CD4-positive, alpha-beta T cell (primary cell): ENCODE results near the gene ATP2A3. TPM values are rescaled to one million over a fixed set of nuclear protein-coding genes. Genes with fewer than 3 reads are reported as not detected.

Experiments
- ATAC-seq: fragments of 200-7000 bp; cut with Tn5 transposase; one replicate; pipeline ENCODE4 v1.10.0; 2022; ENCODE audit warnings: mild to moderate bottlenecking; ENCODE audit not compliant: poor library complexity
- CTCF ChIA-PET: fragments of 350-600 bp; sonication (Branson Sonifier 250); formaldehyde crosslinking; loops from one replicate; lab custom pipeline; 2021; ENCODE audit warnings: antibody characterized with exemption, inconsistent platforms; lab: Charles Lee
- POLR2A ChIA-PET: fragments of 350-600 bp; sonication (Branson Sonifier 250); formaldehyde crosslinking; loops from one replicate; lab custom pipeline; 2021; ENCODE audit warnings: antibody characterized with exemption, inconsistent platforms; lab: Charles Lee
- DNase-seq, 14 experiments: peaks; one replicate each; pipeline ENCODE4 v3.0.0-alpha.2; 2013 to 2020; ENCODE audit warnings: mixed read lengths in 2 of 14
- H3K27ac ChIP-seq, 2 donors: one replicate each; pipeline versions ENCODE4 v1.5.1 to v1.7.0; 2013; ENCODE audit warnings: low read length in 2 of 2, low read depth in 1 of 2, mild to moderate bottlenecking in 1 of 2
- H3K27me3 ChIP-seq, 2 experiments: 1 replicate in 1 of 2; 2 replicates in 1 of 2; pipeline versions ENCODE4 v1.6.1 to v1.7.0; 2013; ENCODE audit warnings: low read length in 2 of 2, control low read depth in 1 of 2, mild to moderate bottlenecking in 1 of 2, moderate library complexity in 1 of 2; ENCODE audit not compliant: insufficient read depth in 2 of 2, control insufficient read depth in 1 of 2
- H3K36me3 ChIP-seq: one replicate; pipeline ENCODE4 v1.6.1; 2013; ENCODE audit warnings: low read length, control low read depth; ENCODE audit not compliant: insufficient read depth
- H3K4me1 ChIP-seq: one replicate; pipeline ENCODE4 v1.6.1; 2013; ENCODE audit warnings: low read length, control low read depth; ENCODE audit not compliant: insufficient read depth
- H3K4me3 ChIP-seq: one replicate; pipeline ENCODE4 v1.5.1; 2013; ENCODE audit warnings: mild to moderate bottlenecking, low read length, moderate library complexity
- H3K9me3 ChIP-seq, 2 experiments: 1 replicate in 1 of 2; 2 replicates in 1 of 2; pipeline versions ENCODE4 v1.6.1 to v1.7.0; 2013; ENCODE audit warnings: low read length in 2 of 2, mild to moderate bottlenecking in 2 of 2, control low read depth in 1 of 2, moderate library complexity in 1 of 2; ENCODE audit not compliant: control insufficient read depth in 1 of 2, insufficient read depth in 1 of 2
- H3K27ac Mint-ChIP-seq: one replicate; pipeline ENCODE4 v1.8.0; 2020; ENCODE audit warnings: mixed read lengths
- H3K27me3 Mint-ChIP-seq: one replicate; pipeline ENCODE4 v1.8.0; 2021; ENCODE audit warnings: mixed read lengths
- H3K36me3 Mint-ChIP-seq: one replicate; pipeline ENCODE4 v1.8.0; 2021; ENCODE audit warnings: low read depth, mixed read lengths
- H3K4me1 Mint-ChIP-seq: one replicate; pipeline ENCODE4 v1.8.0; 2021; ENCODE audit warnings: low read depth, mixed read lengths
- H3K4me3 Mint-ChIP-seq: one replicate; pipeline ENCODE4 v1.8.0; 2020; ENCODE audit warnings: mild to moderate bottlenecking, mixed read lengths
- H3K9me3 Mint-ChIP-seq: one replicate; pipeline ENCODE4 v1.8.0; 2020; ENCODE audit warnings: mixed read lengths
- intact Hi-C, 2 experiments: fragments of 100-400 bp; cut with DNase I in 1 of 2; cut with micrococcal nuclease in 1 of 2; formaldehyde crosslinking; loops; one replicate each; pipeline versions ENCODE4 v1.15.1 to v1.9.0; 2023 to 2025; cut with DNase I, micrococcal nuclease
- total RNA-seq, 174 experiments: library from RNA in 2 of 174; stranded (reverse) in 2 of 174; gene quantifications; one replicate each; pipeline ENCODE4 v1.2.3 and lab custom pipeline; 2021 to 2026
- TF ChIP-seq, protein P1 (sequence below): fragments of 200-600 bp; IDR thresholded peaks from one replicate; pipeline ENCODE4 v1.8.0; 2022; ENCODE audit warnings: antibody characterized with exemption, mild to moderate bottlenecking

Gene ATP2A3
- total RNA-seq, 2 experiments from 2014 or later = 197 to 199 TPM

DNA sequence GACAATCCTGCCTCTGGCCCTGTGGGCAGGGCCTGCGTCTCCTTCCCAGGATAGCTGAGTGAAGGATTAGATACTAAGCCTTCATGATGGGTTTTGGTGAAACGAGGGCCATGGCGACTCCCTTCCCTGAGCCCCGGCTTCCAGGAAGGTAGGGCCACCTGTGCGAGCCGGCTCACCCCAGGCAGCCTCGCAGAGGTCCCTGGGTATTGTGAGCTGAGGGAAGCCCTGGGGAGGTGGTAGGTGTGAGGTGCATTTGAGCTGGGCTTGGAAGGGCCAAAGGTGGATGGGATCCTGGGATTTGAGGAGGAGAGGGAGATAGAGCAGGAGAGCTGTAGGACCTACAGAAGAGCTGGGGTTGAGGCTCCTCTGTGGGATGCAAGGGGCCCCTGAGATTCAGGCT lies 41.5 kb downstream of the ATP2A3 start:
- no peak overlapping the region for H3K27ac ChIP-seq
- CTCF ChIA-PET = interaction anchor here (1.5 kb wide), 1 partner anchor 9 kb away, joined by 4 read pairs; no protein-coding TSS in a partner anchor
- TF ChIP-seq, protein P1, sequence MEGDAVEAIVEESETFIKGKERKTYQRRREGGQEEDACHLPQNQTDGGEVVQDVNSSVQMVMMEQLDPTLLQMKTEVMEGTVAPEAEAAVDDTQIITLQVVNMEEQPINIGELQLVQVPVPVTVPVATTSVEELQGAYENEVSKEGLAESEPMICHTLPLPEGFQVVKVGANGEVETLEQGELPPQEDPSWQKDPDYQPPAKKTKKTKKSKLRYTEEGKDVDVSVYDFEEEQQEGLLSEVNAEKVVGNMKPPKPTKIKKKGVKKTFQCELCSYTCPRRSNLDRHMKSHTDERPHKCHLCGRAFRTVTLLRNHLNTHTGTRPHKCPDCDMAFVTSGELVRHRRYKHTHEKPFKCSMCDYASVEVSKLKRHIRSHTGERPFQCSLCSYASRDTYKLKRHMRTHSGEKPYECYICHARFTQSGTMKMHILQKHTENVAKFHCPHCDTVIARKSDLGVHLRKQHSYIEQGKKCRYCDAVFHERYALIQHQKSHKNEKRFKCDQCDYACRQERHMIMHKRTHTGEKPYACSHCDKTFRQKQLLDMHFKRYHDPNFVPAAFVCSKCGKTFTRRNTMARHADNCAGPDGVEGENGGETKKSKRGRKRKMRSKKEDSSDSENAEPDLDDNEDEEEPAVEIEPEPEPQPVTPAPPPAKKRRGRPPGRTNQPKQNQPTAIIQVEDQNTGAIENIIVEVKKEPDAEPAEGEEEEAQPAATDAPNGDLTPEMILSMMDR = no peak
- peaks cover 29% of the 10 kb centered on the region for H3K36me3 ChIP-seq
- peak overlapping the region; percentile 44 for H3K27ac Mint-ChIP-seq
- no peaks in the 10 kb centered on the region for H3K4me1 Mint-ChIP-seq
- intact Hi-C loops = no loop called here
- H3K27me3 Mint-ChIP-seq = no peaks in the 10 kb centered on the region
- POLR2A ChIA-PET = interaction anchor here (1.3 to 1.4 kb wide), 2 partner anchors 41 to 43 kb away, joined by 3 read pairs; no protein-coding TSS in a partner anchor
- H3K9me3 Mint-ChIP-seq = no peaks in the 10 kb centered on the region
- no peak overlapping the region for H3K4me3 ChIP-seq
- peaks cover 36% of the 10 kb centered on the region for H3K36me3 Mint-ChIP-seq
- H3K9me3 ChIP-seq = no peaks in the 10 kb centered on the region
- no peak for ATAC-seq
- no peaks in the 10 kb centered on the region for H3K4me1 ChIP-seq
- no peak for DNase-seq
- peak overlapping the region; percentile 25 for H3K4me3 Mint-ChIP-seq
- no peaks in the 10 kb centered on the region for H3K27me3 ChIP-seq

DNA sequence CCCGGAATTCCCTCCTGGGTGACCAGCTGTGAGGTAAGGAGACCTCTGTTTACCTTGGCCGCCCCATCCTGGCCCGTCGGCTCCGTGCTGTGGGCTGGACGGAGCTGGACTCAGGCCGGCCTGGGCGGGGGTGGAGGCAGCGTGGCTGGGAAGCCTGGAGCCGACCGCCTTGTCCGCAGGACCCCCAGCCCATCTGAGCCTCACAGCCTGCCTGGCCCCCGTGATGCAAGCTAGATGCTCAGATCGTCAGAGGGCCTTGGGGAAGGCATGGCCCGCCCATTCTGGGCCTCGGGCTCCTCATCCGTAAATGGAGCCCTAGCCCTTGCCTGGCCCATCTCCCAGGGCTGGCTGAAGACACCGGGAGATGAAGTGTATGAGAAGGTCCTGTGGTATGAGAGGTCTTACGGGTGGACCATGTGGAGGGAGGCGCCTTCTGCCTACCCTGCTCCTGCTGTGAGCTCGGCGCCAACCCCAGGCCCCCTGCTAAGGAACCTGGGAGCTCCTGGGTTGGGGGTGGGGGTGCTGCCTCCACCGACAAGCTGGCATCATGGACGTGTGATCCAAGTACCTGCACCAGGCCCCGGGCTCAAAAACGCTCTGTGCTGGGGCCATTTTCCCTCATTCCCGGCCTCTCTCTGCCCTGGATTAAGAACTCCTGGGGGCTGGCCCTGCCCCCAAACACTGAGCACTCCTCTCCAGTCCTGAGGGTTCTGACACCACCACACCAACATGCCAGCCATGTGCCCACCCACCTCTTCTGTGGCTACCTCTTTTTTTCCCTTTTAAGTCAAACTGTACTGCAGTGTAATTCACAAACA lies 42.5 kb downstream of the ATP2A3 start:
- intact Hi-C loops = no loop called here
- peaks cover 25% of the 10 kb centered on the region for H3K36me3 Mint-ChIP-seq
- DNase-seq (no peak), ATAC-seq (no peak)
- peaks cover 10% of the 10 kb centered on the region for H3K4me1 ChIP-seq
- H3K27me3 Mint-ChIP-seq = no peaks in the 10 kb centered on the region
- H3K9me3 ChIP-seq = no peaks in the 10 kb centered on the region
- H3K27ac ChIP-seq = no peak overlapping the region
- CTCF ChIA-PET = interaction anchor here (1.2 kb wide), 1 partner anchor 58 kb away, joined by 3 read pairs; no protein-coding TSS in a partner anchor
- H3K4me1 Mint-ChIP-seq = peaks cover 5% of the 10 kb centered on the region
- peak overlapping the region; percentile 44 for H3K27ac Mint-ChIP-seq
- H3K36me3 ChIP-seq = peaks cover 19% of the 10 kb centered on the region
- POLR2A ChIA-PET = interaction anchor here (1.3 to 1.4 kb wide), 2 partner anchors 42 to 44 kb away, joined by 3 read pairs; no protein-coding TSS in a partner anchor
- no peaks in the 10 kb centered on the region for H3K27me3 ChIP-seq
- no peak overlapping the region for H3K4me3 ChIP-seq
- no peak overlapping the region for H3K4me3 Mint-ChIP-seq
- TF ChIP-seq, protein P1 = no peak
- no peaks in the 10 kb centered on the region for H3K9me3 Mint-ChIP-seq

DNA sequence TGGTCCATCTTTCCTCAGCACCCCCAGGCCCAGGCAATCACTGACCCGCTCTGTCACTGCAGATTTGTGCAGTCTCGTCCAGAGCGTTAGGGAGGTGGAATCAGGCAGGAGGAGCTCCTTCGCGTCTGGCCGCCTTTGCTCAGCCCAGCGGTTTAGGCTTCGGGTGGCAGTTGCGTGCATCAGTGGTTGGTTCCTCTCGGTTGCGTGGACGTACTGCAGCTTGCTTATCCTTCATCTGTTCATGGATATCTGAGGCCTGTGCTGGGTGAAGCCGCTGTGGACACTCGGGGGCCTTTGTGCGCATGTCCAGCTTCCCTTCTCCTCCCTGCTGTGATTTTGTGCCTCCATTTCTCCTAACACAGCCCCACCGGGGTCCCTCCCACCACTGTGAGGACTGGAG lies 43.2 kb downstream of the ATP2A3 start:
- Mint-ChIP-seq H3K36me3 (peaks cover 18% of the 10 kb centered on the region), H3K27ac (no peak overlapping the region), H3K4me3 (no peak overlapping the region), H3K9me3 (no peaks in the 10 kb centered on the region), H3K4me1 (peaks cover 12% of the 10 kb centered on the region), H3K27me3 (no peaks in the 10 kb centered on the region)
- intact Hi-C loops = no loop called here
- no peak overlapping the region for H3K4me3 ChIP-seq
- ATAC-seq = no peak
- TF ChIP-seq, protein P1 = no peak
- peaks cover 15% of the 10 kb centered on the region for H3K36me3 ChIP-seq
- H3K4me1 ChIP-seq = peaks cover 17% of the 10 kb centered on the region
- DNase-seq = no peak
- ChIA-PET CTCF (interaction anchor here (1.2 kb wide), 1 partner anchor 57 kb away, joined by 3 read pairs; no protein-coding TSS in a partner anchor), POLR2A (no interaction called here)
- H3K27ac ChIP-seq = no peak overlapping the region
- H3K9me3 ChIP-seq = no peaks in the 10 kb centered on the region
- H3K27me3 ChIP-seq = no peaks in the 10 kb centered on the region
